IMR-90 (cell line): ENCODE results near the gene ATIC. TPM values are rescaled to one million over a fixed set of nuclear protein-coding genes. Genes with fewer than 3 reads are reported as not detected.

Experiments
- ATAC-seq: fragments of 200-7000 bp; cut with Tn5 transposase; 2 replicates; pipeline ENCODE4 v1.9.1; 2020; ENCODE audit warnings: low read depth, mild to moderate bottlenecking, moderate library complexity
- BruUV-seq: library from RNA; stranded (reverse); fragments of 400-500 nt; replicated peaks from 2 replicates; lab custom pipeline; 2021; lab: Mats Ljungman, UMichigan
- CTCF ChIA-PET: fragments of 300-600 bp; formaldehyde crosslinking; extraction: SDS; loops from one replicate; lab custom pipeline; 2021; ENCODE audit warnings: antibody characterized with exemption; lab: Yijun Ruan, JAX
- POLR2A ChIA-PET: fragments of 300-600 bp; sonication (Branson Sonifier 250); formaldehyde crosslinking; loops from one replicate; lab custom pipeline; 2022; ENCODE audit warnings: antibody characterized with exemption; ENCODE audit not compliant: unreplicated experiment; lab: Charles Lee
- DNase-seq: peaks from one replicate; pipeline ENCODE4 v3.0.0; 2013
- H2AFZ ChIP-seq: replicated peaks from 2 replicates; pipeline ENCODE3; 2013; ENCODE audit warnings: low read length, mild to moderate bottlenecking; ENCODE audit not compliant: poor library complexity
- H2AK5ac ChIP-seq: 2 replicates; pipeline ENCODE4 v1.6.1; 2013; ENCODE audit warnings: low read depth, low read length, inconsistent platforms
- H2AK9ac ChIP-seq: replicated peaks from 2 replicates; pipeline ENCODE3; 2013; ENCODE audit warnings: mild to moderate bottlenecking, low read depth, low read length, moderate library complexity; ENCODE audit not compliant: poor library complexity
- H2BK120ac ChIP-seq: 2 replicates; pipeline ENCODE4 v1.6.1; 2013; ENCODE audit warnings: low read depth, low read length, inconsistent platforms
- H2BK15ac ChIP-seq: 3 replicates; pipeline ENCODE4 v1.6.1; 2013; ENCODE audit warnings: low read depth, low read length, inconsistent platforms
- H2BK20ac ChIP-seq: 2 replicates; pipeline ENCODE4 v1.6.1; 2013; ENCODE audit warnings: low read depth, mild to moderate bottlenecking, inconsistent platforms, low read length, moderate library complexity
- H2BK5ac ChIP-seq: 2 replicates; pipeline ENCODE4 v1.6.1; 2013; ENCODE audit warnings: mild to moderate bottlenecking, low read depth, low read length, inconsistent platforms; ENCODE audit not compliant: poor library complexity, severe bottlenecking
- H3K14ac ChIP-seq: replicated peaks from 2 replicates; pipeline ENCODE4 v1.6.1; 2013; ENCODE audit warnings: low read depth, low read length, inconsistent platforms
- H3K18ac ChIP-seq: 2 replicates; pipeline ENCODE4 v1.6.1; 2013; ENCODE audit warnings: low read depth, low read length, control low read depth
- H3K23ac ChIP-seq: 2 replicates; pipeline ENCODE4 v1.6.1; 2013; ENCODE audit warnings: low read depth, low read length, inconsistent platforms
- H3K27ac ChIP-seq: 2 replicates; pipeline ENCODE4 v1.5.1; 2013; ENCODE audit warnings: mild to moderate bottlenecking, control low read depth, low read length; ENCODE audit not compliant: insufficient read depth
- H3K27me3 ChIP-seq: 2 replicates; pipeline ENCODE4 v1.6.1; 2013; ENCODE audit warnings: low read length; ENCODE audit not compliant: control insufficient read depth, insufficient read depth
- H3K36me3 ChIP-seq: 2 replicates; pipeline ENCODE4 v1.6.1; 2013; ENCODE audit warnings: low read length, mixed read lengths; ENCODE audit not compliant: control insufficient read depth, insufficient read depth
- H3K4ac ChIP-seq: 2 replicates; pipeline ENCODE4 v1.6.1; 2013; ENCODE audit warnings: low read depth, low read length, inconsistent platforms
- H3K4me1 ChIP-seq: 2 replicates; pipeline ENCODE4 v1.6.1; 2013; ENCODE audit warnings: low read length, mixed read lengths; ENCODE audit not compliant: control insufficient read depth, insufficient read depth
- H3K4me2 ChIP-seq: 2 replicates; pipeline ENCODE4 v1.6.1; 2013; ENCODE audit warnings: low read depth, mild to moderate bottlenecking, control low read depth, low read length, moderate library complexity
- H3K4me3 ChIP-seq: 2 replicates; pipeline ENCODE4 v1.5.1; 2013; ENCODE audit warnings: low read depth, mild to moderate bottlenecking, control low read depth, low read length, moderate library complexity; ENCODE audit not compliant: insufficient read depth
- H3K56ac ChIP-seq: 2 replicates; pipeline ENCODE4 v1.6.1; 2013; ENCODE audit warnings: low read length, inconsistent platforms; ENCODE audit not compliant: insufficient read depth; ENCODE audit errors: extremely low read depth
- H3K79me1 ChIP-seq, 2 experiments: 2 replicates each; pipeline ENCODE4 v1.6.1; 2013; ENCODE audit warnings: low read length in 2 of 2, inconsistent platforms in 1 of 2, low read depth in 1 of 2
- H3K9ac ChIP-seq: 2 replicates; pipeline ENCODE4 v1.6.1; 2013; ENCODE audit warnings: low read depth, low read length, control low read depth
- H3K9me1 ChIP-seq: 2 replicates; pipeline ENCODE4 v1.6.1; 2013; ENCODE audit warnings: low read length, inconsistent platforms; ENCODE audit not compliant: insufficient read depth
- H3K9me3 ChIP-seq: 2 replicates; pipeline ENCODE4 v1.6.1; 2013; ENCODE audit warnings: low read length; ENCODE audit not compliant: control insufficient read depth, insufficient read depth
- H4K20me1 ChIP-seq: 2 replicates; pipeline ENCODE4 v1.6.1; 2013; ENCODE audit warnings: low read length, inconsistent platforms; ENCODE audit not compliant: insufficient read depth
- H4K5ac ChIP-seq: 2 replicates; pipeline ENCODE4 v1.6.1; 2013; ENCODE audit warnings: mild to moderate bottlenecking, low read depth, low read length, control low read depth
- H4K8ac ChIP-seq, 2 experiments: 2 replicates each; pipeline ENCODE4 v1.6.1; 2013; ENCODE audit warnings: low read depth in 2 of 2, low read length in 2 of 2, control low read depth in 1 of 2, inconsistent platforms in 1 of 2
- H4K91ac ChIP-seq: 2 replicates; pipeline ENCODE4 v1.6.1; 2013; ENCODE audit warnings: low read depth, low read length, inconsistent platforms; ENCODE audit not compliant: insufficient read depth
- BHLHE40 ChIP-seq: fragments of 150-350 bp; IDR thresholded peaks from 2 replicates; pipeline ENCODE4 v1.6.1; 2016; ENCODE audit warnings: mild to moderate bottlenecking, low read depth, low read length
- CEBPB ChIP-seq: IDR thresholded peaks from 2 replicates; pipeline ENCODE4 v1.6.1; 2012; ENCODE audit warnings: low read depth, low read length, improper control_type of control experiment
- CHD1 ChIP-seq: IDR thresholded peaks from 2 replicates; pipeline ENCODE4 v1.6.1; 2012; ENCODE audit warnings: low read depth, low read length, improper control_type of control experiment
- FOS ChIP-seq: fragments of 150-350 bp; IDR thresholded peaks from 2 replicates; pipeline ENCODE4 v1.6.1; 2016; ENCODE audit warnings: low read depth, low read length
- MAFK ChIP-seq: IDR thresholded peaks from 2 replicates; pipeline ENCODE4 v1.6.1; 2012; ENCODE audit warnings: low read depth, low read length, improper control_type of control experiment
- MAZ ChIP-seq: IDR thresholded peaks from 2 replicates; pipeline ENCODE4 v1.6.1; 2012; ENCODE audit warnings: low read depth, mild to moderate bottlenecking, low read length, improper control_type of control experiment, moderate library complexity, borderline replicate concordance
- MXI1 ChIP-seq: IDR thresholded peaks from 2 replicates; pipeline ENCODE4 v1.6.1; 2012; ENCODE audit warnings: low read depth, mild to moderate bottlenecking, low read length, moderate library complexity, borderline replicate concordance
- NFE2L2 ChIP-seq: fragments of 150-350 bp; IDR thresholded peaks from 2 replicates; pipeline ENCODE4 v1.6.1; 2016; ENCODE audit warnings: low read depth, mild to moderate bottlenecking, low read length
- POLR2A ChIP-seq: IDR thresholded peaks from 2 replicates; pipeline ENCODE4 v1.6.1; 2012; ENCODE audit warnings: mild to moderate bottlenecking, low read depth, low read length
- RAD21 ChIP-seq: IDR thresholded peaks from 2 replicates; pipeline ENCODE4 v1.6.1; 2012; ENCODE audit warnings: low read length, improper control_type of control experiment
- RCOR1 ChIP-seq: IDR thresholded peaks from 2 replicates; pipeline ENCODE4 v1.6.1; 2012; ENCODE audit warnings: mild to moderate bottlenecking, low read length, improper control_type of control experiment; ENCODE audit not compliant: insufficient replicate concordance
- RFX5 ChIP-seq: IDR thresholded peaks from 2 replicates; pipeline ENCODE4 v1.8.0; 2012; ENCODE audit warnings: low read depth, mild to moderate bottlenecking, low read length, moderate library complexity
- SMC3 ChIP-seq: fragments of 150-350 bp; IDR thresholded peaks from 2 replicates; pipeline ENCODE4 v1.6.1; 2016; ENCODE audit warnings: low read depth, mild to moderate bottlenecking, antibody characterized with exemption, low read length, moderate library complexity
- WGBS, 2 experiments: methylation state at CpG; one replicate each; pipeline versions ENCODE4 v1.1.5 to v1.1.7; 2013; ENCODE audit warnings: missing lambda C conversion rate in 2 of 2; ENCODE audit not compliant: insufficient read length in 1 of 2; ENCODE audit errors: extremely low coverage in 2 of 2; 5-methylcytosine and 5-hydroxymethylcytosine counted together
- dilution Hi-C: fragments of 300-500 bp; cut with HindIII; formaldehyde crosslinking; loops from one replicate; pipeline ENCODE4 v1.14.3; 2018; ENCODE audit warnings: low sequenced_read_pairs; ENCODE audit not compliant: unreplicated experiment
- in situ Hi-C: fragments of 300-500 bp; cut with MboI; formaldehyde crosslinking; loops from 3 replicates; pipeline ENCODE4 v1.14.3; 2019; ENCODE audit warnings: low sequenced_read_pairs, inconsistent platforms, mixed read lengths
- intact Hi-C: fragments of 100-400 bp; cut with micrococcal nuclease; formaldehyde crosslinking; loops from 2 replicates; pipeline ENCODE4 v1.10.0; 2022
- polyA plus RNA-seq, 3 experiments: library from polyadenylated mRNA; depleted of rRNA; stranded (reverse); fragments of >200 nt; gene quantifications; 2 replicates each; pipeline ENCODE4 v1.2.3, GENCODE V29; 2012; ENCODE audit warnings: low replicate concordance in 1 of 3
- total RNA-seq: library from RNA; depleted of rRNA; stranded (reverse); fragments of >200 nt; gene quantifications from 2 replicates; pipeline ENCODE4 v1.2.3, GENCODE V29; 2012
- TF ChIP-seq, protein P1 (sequence below): conservative IDR thresholded peaks from 2 replicates; pipeline ENCODE4 v1.5.1; 2012; ENCODE audit warnings: mild to moderate bottlenecking, low read depth, low read length, improper control_type of control experiment
- TF ChIP-seq, protein P2 (sequence below): fragments of 150-350 bp; IDR thresholded peaks from 2 replicates; pipeline ENCODE4 v1.6.1; 2017; ENCODE audit warnings: mild to moderate bottlenecking, antibody characterized with exemption, low read length, low read depth
- TF ChIP-seq, protein P3 (sequence below): fragments of 150-350 bp; IDR thresholded peaks from 2 replicates; pipeline ENCODE4 v1.6.1; 2016; ENCODE audit warnings: low read depth, mild to moderate bottlenecking, low read length, moderate library complexity, borderline replicate concordance

ATIC gene
- total and polyA plus RNA-seq, 2 of the 4 experiments (the other 2 are of a cell fraction), result 30.5 to 101 TPM

DNA sequence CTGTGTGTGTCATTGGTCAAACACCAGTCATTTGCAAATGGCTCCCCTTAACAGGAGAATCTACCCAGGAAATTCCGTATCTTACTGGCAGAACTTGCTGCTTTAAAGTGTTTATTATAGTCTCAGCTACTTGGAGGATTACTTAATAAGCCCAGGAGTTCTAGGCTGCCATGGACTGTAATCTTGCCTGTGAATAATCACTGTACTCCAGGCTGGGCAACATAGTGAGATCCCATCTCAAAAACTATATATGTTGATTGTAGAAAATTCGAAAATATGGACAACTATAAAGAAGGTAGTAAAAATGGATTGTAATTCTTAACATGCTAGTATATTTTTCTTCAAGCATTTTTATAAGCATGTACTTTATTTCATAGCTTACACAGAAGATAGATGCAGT is 4.5 kb downstream of the ATIC start:
- Histone ChIP-seq H2AFZ (no peak overlapping the region), H4K8ac (no peak overlapping the region), H3K9me1 (peaks cover 3% of the 10 kb centered on the region; the same call in 1 of the 2 replicates), H3K4me2 (no peak overlapping the region), H3K23ac (no peak overlapping the region), H3K4ac (no peak overlapping the region), H4K5ac (no peak overlapping the region), H2BK120ac (no peak overlapping the region), H2AK9ac (no peak overlapping the region), H3K14ac (no peak overlapping the region), H3K4me3 (no peak overlapping the region), H3K36me3 (peaks cover 25% of the 10 kb centered on the region), H2BK5ac (no peak overlapping the region), H4K91ac (no peak overlapping the region), H3K4me1 (peaks cover 3% of the 10 kb centered on the region; the same call in 1 of the 2 replicates), H2BK15ac (no peak overlapping the region), H3K9me3 (no peaks in the 10 kb centered on the region), H3K18ac (no peak overlapping the region), H2BK20ac (no peak overlapping the region), H3K79me1 (peaks cover 20 to 23% of the 10 kb centered on the region in 2 experiments), H3K9ac (no peak overlapping the region), H3K27ac (no peak overlapping the region), H3K27me3 (no peaks in the 10 kb centered on the region), H3K56ac (no peak overlapping the region), H2AK5ac (no peak overlapping the region), H4K20me1 (no peaks in the 10 kb centered on the region)
- POLR2A ChIA-PET, result no interaction called here
- BruUV-seq, result no TSS peak
- intact Hi-C loops, result no loop called here
- in situ Hi-C loops, result no loop called here
- WGBS, 2 experiments, result no CpG with 5 or more reads among the region's 2 CpGs
- TF ChIP-seq MXI1 (no peak), MAFK (no peak), RFX5 (no peak), CHD1 (no peak), MAZ (no peak), BHLHE40 (no peak), RAD21 (no peak), SMC3 (no peak), POLR2A (no peak), CEBPB (no peak), NFE2L2 (no peak), FOS (no peak), RCOR1 (no peak)
- TF ChIP-seq, protein P1, sequence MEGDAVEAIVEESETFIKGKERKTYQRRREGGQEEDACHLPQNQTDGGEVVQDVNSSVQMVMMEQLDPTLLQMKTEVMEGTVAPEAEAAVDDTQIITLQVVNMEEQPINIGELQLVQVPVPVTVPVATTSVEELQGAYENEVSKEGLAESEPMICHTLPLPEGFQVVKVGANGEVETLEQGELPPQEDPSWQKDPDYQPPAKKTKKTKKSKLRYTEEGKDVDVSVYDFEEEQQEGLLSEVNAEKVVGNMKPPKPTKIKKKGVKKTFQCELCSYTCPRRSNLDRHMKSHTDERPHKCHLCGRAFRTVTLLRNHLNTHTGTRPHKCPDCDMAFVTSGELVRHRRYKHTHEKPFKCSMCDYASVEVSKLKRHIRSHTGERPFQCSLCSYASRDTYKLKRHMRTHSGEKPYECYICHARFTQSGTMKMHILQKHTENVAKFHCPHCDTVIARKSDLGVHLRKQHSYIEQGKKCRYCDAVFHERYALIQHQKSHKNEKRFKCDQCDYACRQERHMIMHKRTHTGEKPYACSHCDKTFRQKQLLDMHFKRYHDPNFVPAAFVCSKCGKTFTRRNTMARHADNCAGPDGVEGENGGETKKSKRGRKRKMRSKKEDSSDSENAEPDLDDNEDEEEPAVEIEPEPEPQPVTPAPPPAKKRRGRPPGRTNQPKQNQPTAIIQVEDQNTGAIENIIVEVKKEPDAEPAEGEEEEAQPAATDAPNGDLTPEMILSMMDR, result no peak
- TF ChIP-seq, protein P2, sequence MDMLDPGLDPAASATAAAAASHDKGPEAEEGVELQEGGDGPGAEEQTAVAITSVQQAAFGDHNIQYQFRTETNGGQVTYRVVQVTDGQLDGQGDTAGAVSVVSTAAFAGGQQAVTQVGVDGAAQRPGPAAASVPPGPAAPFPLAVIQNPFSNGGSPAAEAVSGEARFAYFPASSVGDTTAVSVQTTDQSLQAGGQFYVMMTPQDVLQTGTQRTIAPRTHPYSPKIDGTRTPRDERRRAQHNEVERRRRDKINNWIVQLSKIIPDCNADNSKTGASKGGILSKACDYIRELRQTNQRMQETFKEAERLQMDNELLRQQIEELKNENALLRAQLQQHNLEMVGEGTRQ, result no peak
- TF ChIP-seq, protein P3, sequence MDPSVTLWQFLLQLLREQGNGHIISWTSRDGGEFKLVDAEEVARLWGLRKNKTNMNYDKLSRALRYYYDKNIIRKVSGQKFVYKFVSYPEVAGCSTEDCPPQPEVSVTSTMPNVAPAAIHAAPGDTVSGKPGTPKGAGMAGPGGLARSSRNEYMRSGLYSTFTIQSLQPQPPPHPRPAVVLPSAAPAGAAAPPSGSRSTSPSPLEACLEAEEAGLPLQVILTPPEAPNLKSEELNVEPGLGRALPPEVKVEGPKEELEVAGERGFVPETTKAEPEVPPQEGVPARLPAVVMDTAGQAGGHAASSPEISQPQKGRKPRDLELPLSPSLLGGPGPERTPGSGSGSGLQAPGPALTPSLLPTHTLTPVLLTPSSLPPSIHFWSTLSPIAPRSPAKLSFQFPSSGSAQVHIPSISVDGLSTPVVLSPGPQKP, result no peak
- DNase-seq, result no peak
- CTCF ChIA-PET, result interaction anchor here (0.6 kb wide), 1 partner anchor 13 kb away, joined by 4 read pairs; no protein-coding TSS in a partner anchor
- dilution Hi-C loops, result no loop called here
- no peak for ATAC-seq
